GM12891 (cell line): ENCODE results near the gene CYCS.

Experiments
- POLR2AphosphoS5 ChIP-seq: IDR thresholded peaks from 2 replicates; pipeline ENCODE4 v1.6.1; 2011; ENCODE audit warnings: low read depth, low read length, control low read depth
- TAF1 ChIP-seq: IDR thresholded peaks from 2 replicates; pipeline ENCODE4 v1.6.1; 2011; ENCODE audit warnings: low read depth, low read length, control low read depth

DNA sequence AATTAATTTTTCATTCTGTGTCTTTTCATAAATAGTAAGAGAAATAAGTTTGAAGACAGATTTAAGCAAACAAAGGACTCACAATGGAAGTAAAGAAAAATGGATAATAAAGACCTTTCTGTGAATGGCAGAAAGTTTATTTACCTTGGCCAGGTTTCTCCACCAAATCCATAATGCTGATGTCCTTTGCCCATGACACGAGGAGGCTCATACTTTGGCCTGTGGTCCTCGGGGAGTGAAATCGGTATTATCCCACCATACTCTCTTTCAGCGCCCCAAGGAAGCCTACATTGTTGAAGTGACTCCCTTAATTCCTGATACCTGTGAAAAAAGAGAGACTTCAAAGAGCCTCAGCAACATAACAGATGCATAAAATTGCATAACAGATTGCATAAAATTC is 43.1 kb upstream of the CYCS start:
- TF ChIP-seq TAF1 = no peak
- TF ChIP-seq POLR2AphosphoS5 = no peak
